ENCODE results near the gene GOLGA8N.

GOLGA8N gene

GRCh38 chr15:32641517-32642059 lies 48.3 kb downstream of the GOLGA8N start, which contains the start of gene SCG5:
Gene SCG5, plus strand, starts transcription at chr15:32641710. Its CDS starts 1,883 bp downstream, at chr15:32643593.
- H3K4me1 ChIP-seq (ENCODE audit: insufficient read depth, low read length, poor library complexity, severe bottlenecking), result no peaks in the 10 kb centered on the region
- peaks cover 18% of the 10 kb centered on the region for H4K20me1 ChIP-seq (ENCODE audit: insufficient read depth, low read length, poor library complexity, severe bottlenecking)
- H3K9me2 ChIP-seq (replicated peaks; ENCODE audit: low read depth, low read length), result no peaks in the 10 kb centered on the region
- no peak within 1 kb of the TSS for H3K9ac ChIP-seq (ENCODE audit: low read depth, low read length, poor library complexity, severe bottlenecking)
- peaks cover 42% of the 10 kb centered on the region for H3K36me3 ChIP-seq (ENCODE audit: insufficient read depth, low read length)
- no peak for TF ChIP-seq EZH2phosphoT487 (IDR thresholded peaks at IDR 0.05; ENCODE audit: borderline replicate concordance)
- TF ChIP-seq CTCF (conservative IDR thresholded peaks at IDR 0.05; ENCODE audit: low read length), result no peak
- no peaks in the 10 kb centered on the region for H3K9me3 ChIP-seq (ENCODE audit: insufficient read depth, low read depth, low read length)
- H2AFZ ChIP-seq (ENCODE audit: low read length), result no peak within 1 kb of the TSS
- peaks cover 15% of the 10 kb centered on the region; the same call in 1 of the 2 replicates for H3K79me2 ChIP-seq (ENCODE audit: insufficient read depth, low read length)
- no peaks in the 10 kb centered on the region for H3K27me3 ChIP-seq (ENCODE audit: insufficient read depth, low read length, poor library complexity, severe bottlenecking)
- no peak within 1 kb of the TSS for H3K4me2 ChIP-seq (ENCODE audit: low read depth, low read length, poor library complexity, severe bottlenecking)
- H3F3A ChIP-seq (ENCODE audit: low read depth), result no peaks in the 10 kb centered on the region; the same call in 1 of the 2 replicates
- no peak within 1 kb of the TSS for H3K4me3 ChIP-seq (ENCODE audit: low read length, poor library complexity, severe bottlenecking)

GRCh38 chr15:32642667-32643435 lies 49.6 kb downstream of the GOLGA8N start:
- Histone ChIP-seq H3K27me3 (ENCODE audit: insufficient read depth, low read length, poor library complexity, severe bottlenecking) (no peaks in the 10 kb centered on the region), H3K9ac (ENCODE audit: low read depth, low read length, poor library complexity, severe bottlenecking) (no peak overlapping the region), H3K36me3 (ENCODE audit: insufficient read depth, low read length) (peaks cover 29% of the 10 kb centered on the region), H4K20me1 (ENCODE audit: insufficient read depth, low read length, poor library complexity, severe bottlenecking) (peaks cover 6% of the 10 kb centered on the region), H3K4me2 (ENCODE audit: low read depth, low read length, poor library complexity, severe bottlenecking) (no peak overlapping the region), H3K9me3 (ENCODE audit: insufficient read depth, low read depth, low read length) (no peaks in the 10 kb centered on the region), H3K79me2 (ENCODE audit: insufficient read depth, low read length) (peaks cover 8% of the 10 kb centered on the region; the same call in 1 of the 2 replicates), H3K4me1 (ENCODE audit: insufficient read depth, low read length, poor library complexity, severe bottlenecking) (no peaks in the 10 kb centered on the region), H3K9me2 (replicated peaks; ENCODE audit: low read depth, low read length) (no peaks in the 10 kb centered on the region), H3F3A (ENCODE audit: low read depth) (no peaks in the 10 kb centered on the region; the same call in 1 of the 2 replicates), H2AFZ (ENCODE audit: low read length) (no peak overlapping the region), H3K4me3 (ENCODE audit: low read length, poor library complexity, severe bottlenecking) (no peak overlapping the region)
- TF ChIP-seq CTCF (conservative IDR thresholded peaks at IDR 0.05; ENCODE audit: low read length), result no peak
- no peak for TF ChIP-seq EZH2phosphoT487 (IDR thresholded peaks at IDR 0.05; ENCODE audit: borderline replicate concordance)

DNA sequence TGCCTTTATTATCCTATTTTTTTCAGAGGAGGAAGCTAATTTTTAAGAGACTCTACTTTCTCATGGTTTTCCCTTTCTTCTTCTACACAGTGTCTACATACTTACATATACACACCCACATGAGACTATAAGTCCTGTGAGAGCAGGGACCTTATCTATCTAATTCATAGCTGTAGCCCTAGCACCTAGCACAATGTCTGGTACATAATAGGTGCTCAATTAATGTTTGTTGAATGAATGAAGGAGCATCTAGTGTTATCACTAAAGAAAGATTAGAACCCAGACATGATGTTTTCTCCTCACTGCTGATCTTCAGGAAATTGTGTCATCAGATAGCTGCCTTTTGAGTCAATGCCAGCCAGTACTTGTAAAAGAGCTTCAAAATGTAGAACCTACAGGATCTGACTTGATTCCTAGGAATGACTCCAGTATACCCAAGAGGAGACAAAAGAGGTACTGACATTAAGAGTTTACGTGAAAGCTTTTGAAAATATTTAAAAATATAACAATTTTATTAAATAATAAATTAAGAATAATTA lies 50.7 kb downstream of the GOLGA8N start:
- peaks cover 18% of the 10 kb centered on the region for H3K36me3 ChIP-seq (ENCODE audit: insufficient read depth, low read length)

More for the DNA sequence above, 50.7 kb downstream of the GOLGA8N start:
- Histone ChIP-seq H3K9me2 (replicated peaks; ENCODE audit: low read depth, low read length) (no peaks in the 10 kb centered on the region), H2AFZ (ENCODE audit: low read length) (no peak overlapping the region), H3K9ac (ENCODE audit: low read depth, low read length, poor library complexity, severe bottlenecking) (no peak overlapping the region), H3K79me2 (ENCODE audit: insufficient read depth, low read length) (peaks cover 8% of the 10 kb centered on the region; the same call in 1 of the 2 replicates), H3K4me2 (ENCODE audit: low read depth, low read length, poor library complexity, severe bottlenecking) (no peak overlapping the region), H3K9me3 (ENCODE audit: insufficient read depth, low read depth, low read length) (no peaks in the 10 kb centered on the region), H3F3A (ENCODE audit: low read depth) (no peaks in the 10 kb centered on the region; the same call in 1 of the 2 replicates), H4K20me1 (ENCODE audit: insufficient read depth, low read length, poor library complexity, severe bottlenecking) (no peaks in the 10 kb centered on the region), H3K27me3 (ENCODE audit: insufficient read depth, low read length, poor library complexity, severe bottlenecking) (no peaks in the 10 kb centered on the region), H3K4me3 (ENCODE audit: low read length, poor library complexity, severe bottlenecking) (no peak overlapping the region), H3K4me1 (ENCODE audit: insufficient read depth, low read length, poor library complexity, severe bottlenecking) (no peaks in the 10 kb centered on the region)
- TF ChIP-seq CTCF (conservative IDR thresholded peaks at IDR 0.05; ENCODE audit: low read length), result no peak
- no peak for TF ChIP-seq EZH2phosphoT487 (IDR thresholded peaks at IDR 0.05; ENCODE audit: borderline replicate concordance)
